Measurements from ENCODE around the gene GPR26.

The GPR26 gene

DNA sequence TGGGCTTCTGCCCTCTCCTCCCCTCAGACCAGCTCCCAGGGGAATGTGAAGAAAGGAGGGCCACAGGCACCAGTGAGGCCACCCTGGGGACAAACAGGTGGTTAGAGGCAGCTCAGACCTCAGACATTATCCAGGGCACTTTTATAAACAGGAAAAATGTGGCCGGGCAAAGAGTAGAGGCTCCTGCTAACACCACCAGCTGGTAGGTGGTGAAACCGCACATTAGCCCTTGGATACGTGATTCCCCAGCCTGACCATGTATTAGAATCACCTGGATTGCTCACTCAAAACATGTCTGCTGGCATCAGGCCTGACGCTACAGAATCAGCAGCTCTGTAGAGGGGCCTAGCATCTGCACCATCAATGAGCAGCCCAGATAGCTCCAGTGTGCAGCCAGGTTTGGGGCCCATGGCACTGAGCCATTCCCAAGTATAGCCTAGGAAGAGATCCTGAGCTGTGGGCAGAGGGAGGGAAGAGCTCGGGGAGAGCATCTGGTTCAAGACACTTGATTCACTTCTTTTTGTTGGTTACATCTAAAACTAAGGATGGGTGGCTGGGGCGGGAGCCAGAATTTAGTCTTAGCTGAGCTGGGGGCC lies 37.1 kb downstream of the GPR26 start:
- TF ChIP-seq, protein P1, sequence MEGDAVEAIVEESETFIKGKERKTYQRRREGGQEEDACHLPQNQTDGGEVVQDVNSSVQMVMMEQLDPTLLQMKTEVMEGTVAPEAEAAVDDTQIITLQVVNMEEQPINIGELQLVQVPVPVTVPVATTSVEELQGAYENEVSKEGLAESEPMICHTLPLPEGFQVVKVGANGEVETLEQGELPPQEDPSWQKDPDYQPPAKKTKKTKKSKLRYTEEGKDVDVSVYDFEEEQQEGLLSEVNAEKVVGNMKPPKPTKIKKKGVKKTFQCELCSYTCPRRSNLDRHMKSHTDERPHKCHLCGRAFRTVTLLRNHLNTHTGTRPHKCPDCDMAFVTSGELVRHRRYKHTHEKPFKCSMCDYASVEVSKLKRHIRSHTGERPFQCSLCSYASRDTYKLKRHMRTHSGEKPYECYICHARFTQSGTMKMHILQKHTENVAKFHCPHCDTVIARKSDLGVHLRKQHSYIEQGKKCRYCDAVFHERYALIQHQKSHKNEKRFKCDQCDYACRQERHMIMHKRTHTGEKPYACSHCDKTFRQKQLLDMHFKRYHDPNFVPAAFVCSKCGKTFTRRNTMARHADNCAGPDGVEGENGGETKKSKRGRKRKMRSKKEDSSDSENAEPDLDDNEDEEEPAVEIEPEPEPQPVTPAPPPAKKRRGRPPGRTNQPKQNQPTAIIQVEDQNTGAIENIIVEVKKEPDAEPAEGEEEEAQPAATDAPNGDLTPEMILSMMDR (IDR thresholded peaks at IDR 0.05; ENCODE audit: low read depth, low read length, missing control alignments): no peak
- no peak for DNase-seq (ENCODE audit: low read depth)
- H3K4me3 ChIP-seq (ENCODE audit: low read depth, low read length): no peak overlapping the region

DNA sequence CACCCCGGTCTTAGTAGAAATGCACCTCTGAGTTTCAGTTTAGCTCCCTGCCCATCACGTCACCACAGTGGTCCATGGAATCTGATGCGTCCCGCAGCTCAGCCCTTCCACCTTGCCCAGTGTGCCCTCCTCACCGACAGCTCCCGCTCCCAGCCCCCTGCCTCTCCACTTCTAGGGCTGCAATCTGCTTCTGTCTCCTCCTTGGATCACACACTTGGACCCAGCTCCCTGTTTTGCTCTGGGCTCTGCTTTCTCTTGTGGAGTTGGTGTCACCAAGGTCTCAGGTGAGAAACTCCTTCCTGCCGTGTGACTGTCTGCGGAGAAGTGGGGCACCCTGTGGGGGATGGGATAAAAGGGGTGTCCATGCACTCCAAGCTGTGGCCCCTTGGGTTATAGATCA lies 37.9 kb downstream of the GPR26 start:
- DNase-seq (ENCODE audit: low read depth): no peak
- H3K4me3 ChIP-seq (ENCODE audit: low read depth, low read length): no peak overlapping the region
- TF ChIP-seq, protein P1 (IDR thresholded peaks at IDR 0.05; ENCODE audit: low read depth, low read length, missing control alignments): no peak

DNA sequence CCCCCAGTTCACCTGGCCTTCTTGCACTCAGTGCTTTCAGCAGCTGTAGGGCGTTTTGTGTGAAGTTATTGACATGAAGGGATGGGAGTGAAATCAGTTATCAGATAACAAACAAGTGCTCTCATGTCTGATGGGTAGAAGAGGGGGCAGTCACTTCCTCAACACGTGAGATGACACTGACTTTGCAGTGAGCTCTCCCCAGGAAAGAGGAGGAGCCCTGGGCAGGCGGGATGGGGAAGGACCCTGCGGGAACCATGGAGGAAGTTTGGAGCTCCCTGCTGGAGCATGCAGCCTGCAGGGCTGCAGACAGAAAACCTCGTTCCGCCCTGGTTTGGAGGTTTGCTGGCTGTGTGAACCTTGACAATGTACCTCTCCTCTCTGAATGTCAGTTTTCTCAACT lies 38.7 kb downstream of the GPR26 start:
- TF ChIP-seq, protein P1 (IDR thresholded peaks at IDR 0.05; ENCODE audit: low read depth, low read length, missing control alignments): no peak
- DNase-seq (ENCODE audit: low read depth): no peak
- H3K4me3 ChIP-seq (ENCODE audit: low read depth, low read length): no peak overlapping the region

DNA sequence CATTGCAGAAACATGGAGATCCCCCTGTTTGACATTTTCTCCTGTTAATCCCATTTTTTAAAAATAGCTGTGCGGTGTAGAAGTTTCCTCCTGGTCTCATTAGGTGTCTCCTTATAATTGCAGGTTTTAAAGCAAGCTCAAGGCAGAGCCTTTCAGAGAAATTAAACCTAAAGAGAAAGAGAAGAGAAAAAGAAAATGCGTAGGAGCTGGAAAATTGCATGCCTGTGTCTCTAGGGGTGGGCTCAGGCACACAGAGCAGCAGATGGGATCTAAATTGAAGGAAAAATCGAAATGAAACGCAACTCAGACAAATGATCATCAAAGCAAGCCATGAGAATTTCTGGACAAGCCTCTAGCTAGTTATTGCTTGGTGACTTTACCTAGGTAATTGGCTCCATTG lies 40.1 kb downstream of the GPR26 start:
- no peak overlapping the region for H3K4me3 ChIP-seq (ENCODE audit: low read depth, low read length)
- TF ChIP-seq, protein P1 (IDR thresholded peaks at IDR 0.05; ENCODE audit: low read depth, low read length, missing control alignments): no peak
- DNase-seq (ENCODE audit: low read depth): no peak

DNA sequence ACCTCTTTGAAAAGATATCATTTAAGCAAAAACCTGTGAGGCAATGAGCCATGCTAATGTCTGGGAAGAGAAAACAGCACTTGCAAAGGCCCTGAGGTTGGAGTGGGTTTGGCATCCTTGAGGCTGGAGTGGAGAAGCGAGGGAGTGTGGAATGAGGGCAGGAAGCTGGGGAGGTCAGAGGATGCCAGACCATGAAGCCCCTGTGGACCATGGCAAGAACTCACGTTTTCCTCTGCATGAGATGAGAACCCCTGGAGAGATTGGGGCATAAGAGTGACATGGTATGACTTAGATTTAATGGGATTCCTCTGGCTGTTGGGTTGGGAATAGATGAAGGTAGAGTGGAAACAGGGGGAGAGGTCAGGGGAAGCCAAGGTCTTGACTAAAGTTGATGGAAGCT lies 49.4 kb downstream of the GPR26 start:
- TF ChIP-seq, protein P1 (IDR thresholded peaks at IDR 0.05; ENCODE audit: low read depth, low read length, missing control alignments): no peak
- DNase-seq (ENCODE audit: low read depth): no peak

DNA sequence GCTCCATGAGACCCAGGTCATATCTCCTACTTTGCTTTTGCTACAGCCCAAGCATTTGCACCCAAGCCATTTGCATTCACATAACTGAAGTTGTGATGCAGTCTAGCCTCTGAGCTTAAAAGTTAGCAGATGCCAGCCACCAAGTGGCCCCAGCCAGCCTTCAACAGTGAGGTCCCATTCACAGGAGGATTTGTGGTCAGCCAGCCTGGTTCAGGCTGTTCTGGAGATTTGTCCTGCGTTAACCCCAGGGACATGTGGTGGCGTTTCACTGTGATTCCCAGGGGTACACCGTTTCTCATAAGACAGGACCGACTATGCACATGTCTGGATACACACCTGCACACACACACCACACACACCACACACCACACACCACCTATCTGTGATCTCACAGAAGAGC lies 51.2 kb downstream of the GPR26 start:
- TF ChIP-seq, protein P1 (IDR thresholded peaks at IDR 0.05; ENCODE audit: low read depth, low read length, missing control alignments): no peak
- no peak for DNase-seq (ENCODE audit: low read depth)
- no peak overlapping the region for H3K4me3 ChIP-seq (ENCODE audit: low read depth, low read length)

More for the DNA sequence above, 49.4 kb downstream of the GPR26 start:
- H3K4me3 ChIP-seq (ENCODE audit: low read depth, low read length): no peak overlapping the region

DNA sequence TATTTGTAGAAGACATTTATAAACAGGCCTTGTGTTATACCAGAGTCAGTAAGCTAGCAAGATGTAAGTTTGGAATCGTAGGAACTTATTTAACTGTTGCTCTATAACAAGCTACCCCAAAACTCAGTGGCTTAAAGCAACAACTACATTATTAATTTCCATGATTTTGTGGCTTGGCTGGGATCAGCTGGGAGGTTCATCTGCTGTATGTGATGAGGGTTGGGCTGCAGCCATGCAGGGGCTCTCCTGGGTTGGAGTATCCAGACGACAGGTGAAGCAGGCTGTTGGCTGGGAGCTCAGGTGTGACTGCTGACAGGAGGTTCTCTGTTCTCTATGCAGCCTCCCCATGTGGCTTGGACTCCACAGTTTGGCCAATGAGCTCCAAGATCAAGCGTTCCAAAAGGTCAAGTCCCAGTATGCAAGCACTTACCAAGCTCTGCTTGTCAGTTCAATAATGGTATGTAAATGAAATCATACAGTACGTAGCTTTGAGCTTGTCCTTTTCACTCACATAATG lies 52.4 kb downstream of the GPR26 start:
- DNase-seq (ENCODE audit: low read depth): no peak
- TF ChIP-seq, protein P1 (IDR thresholded peaks at IDR 0.05; ENCODE audit: low read depth, low read length, missing control alignments): no peak

More for the DNA sequence above, 52.4 kb downstream of the GPR26 start:
- no peak overlapping the region for H3K4me3 ChIP-seq (ENCODE audit: low read depth, low read length)
